NK-92 (cell line): ENCODE data around the gene PDE2A.

Experiments
- DNase-seq: peaks from one replicate; lab custom pipeline; 2025; ENCODE audit not compliant: unreplicated experiment; lab: John Stamatoyannopoulos, UW

Gene PDE2A

DNA sequence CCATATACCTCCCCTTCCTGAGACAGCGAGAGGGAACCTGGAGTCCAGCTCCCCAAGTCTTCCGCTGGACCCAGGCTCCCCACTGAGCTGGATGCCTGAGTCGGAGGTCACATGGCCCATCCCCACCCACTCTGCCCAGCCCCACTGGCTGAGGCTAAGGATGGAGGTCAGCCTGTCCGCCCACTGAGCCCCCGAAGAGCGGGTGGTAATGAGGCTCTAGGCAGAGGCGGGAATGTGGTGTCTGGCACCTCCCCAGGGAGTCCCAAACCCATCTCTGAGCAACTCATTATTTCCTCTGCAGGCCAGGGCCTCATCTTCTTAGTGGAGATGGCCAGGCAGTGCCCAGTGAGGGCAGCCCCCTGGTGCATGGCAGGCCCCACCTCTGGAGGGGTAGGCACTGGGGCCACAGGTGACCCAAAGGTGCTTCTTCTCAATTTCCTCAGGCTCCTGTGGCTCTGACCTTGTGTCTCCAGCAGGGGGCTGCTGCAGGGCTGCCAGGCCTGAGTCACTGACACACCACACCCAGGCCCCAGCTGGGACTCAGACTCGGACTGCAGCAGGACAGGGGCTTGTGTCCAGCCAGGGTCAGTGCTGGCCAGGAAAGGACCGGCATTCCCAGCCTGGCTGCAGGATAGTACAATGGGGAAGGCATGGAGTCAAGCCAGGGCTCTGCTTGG lies 10.2 kb upstream of the PDE2A start:
- no peak for DNase-seq

DNA sequence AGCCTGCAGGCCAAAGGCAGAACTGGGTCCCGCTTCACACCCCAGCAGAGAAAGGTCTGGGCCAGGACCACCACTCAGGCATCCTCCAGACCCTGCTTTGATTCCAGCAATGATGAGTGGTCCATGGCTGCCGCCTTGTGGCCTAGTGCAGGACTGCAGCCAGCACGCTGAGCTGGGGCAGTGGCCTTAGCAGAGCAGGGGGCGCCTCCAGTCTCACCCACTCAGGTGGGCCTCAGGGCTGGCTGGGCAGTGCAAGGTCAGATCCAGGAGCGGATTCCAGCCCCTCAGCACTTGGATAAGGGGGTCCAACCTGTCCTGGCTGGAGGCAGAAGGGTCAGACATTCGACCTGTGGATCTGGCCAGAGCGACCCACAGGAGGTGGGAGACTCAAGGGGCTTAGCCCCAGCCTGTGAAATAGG lies 9.6 kb upstream of the PDE2A start:
- DNase-seq = no peak

DNA sequence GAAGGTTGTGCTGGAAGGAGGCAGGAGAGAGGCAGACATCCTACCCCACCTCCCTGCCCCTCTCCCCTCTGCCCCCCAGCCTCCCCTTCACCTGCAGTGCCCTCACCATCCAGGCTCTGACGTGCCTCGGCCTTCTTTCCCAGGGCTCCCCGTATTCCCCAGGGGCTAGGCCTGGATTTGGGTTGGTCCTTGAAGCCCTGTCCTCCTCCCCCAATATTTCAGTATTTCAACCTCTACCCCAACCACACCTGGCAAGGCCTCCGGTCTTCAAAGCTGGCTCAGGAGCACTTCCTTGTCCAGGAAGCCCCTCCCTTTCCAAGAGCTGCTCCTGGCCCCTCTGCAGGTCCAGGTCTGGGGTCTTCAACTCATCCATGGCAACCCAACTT lies 8.6 kb upstream of the PDE2A start:
- no peak for DNase-seq

DNA sequence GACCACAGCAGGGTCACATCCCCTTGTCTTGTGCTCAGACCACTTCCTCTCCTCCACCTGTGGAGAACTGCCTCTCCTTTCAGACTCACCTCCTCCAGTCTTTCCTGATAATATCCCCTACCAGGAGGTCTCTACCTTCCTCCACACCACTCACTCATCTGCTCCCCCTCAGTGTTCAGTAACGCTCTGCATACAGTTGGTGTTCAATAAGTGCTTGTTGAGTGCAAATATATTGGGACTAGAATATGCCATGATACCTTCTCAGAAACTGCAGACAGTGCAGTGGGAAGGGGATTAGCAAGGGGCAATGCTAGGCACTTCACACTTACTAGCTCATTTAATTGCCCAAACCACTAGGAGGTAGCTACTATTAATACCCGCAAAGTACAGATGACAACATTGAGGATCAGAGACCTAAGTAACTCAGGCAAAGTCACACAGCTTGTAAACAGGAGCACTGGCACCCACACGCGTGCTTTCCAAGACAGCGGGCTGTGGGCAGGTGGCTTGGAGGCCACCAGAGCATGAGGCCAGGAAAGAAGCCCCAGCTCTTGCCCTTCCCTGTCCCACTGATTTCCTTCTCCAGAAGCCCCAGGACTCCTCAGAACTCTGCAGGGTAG lies 8.1 kb upstream of the PDE2A start:
- no peak for DNase-seq

DNA sequence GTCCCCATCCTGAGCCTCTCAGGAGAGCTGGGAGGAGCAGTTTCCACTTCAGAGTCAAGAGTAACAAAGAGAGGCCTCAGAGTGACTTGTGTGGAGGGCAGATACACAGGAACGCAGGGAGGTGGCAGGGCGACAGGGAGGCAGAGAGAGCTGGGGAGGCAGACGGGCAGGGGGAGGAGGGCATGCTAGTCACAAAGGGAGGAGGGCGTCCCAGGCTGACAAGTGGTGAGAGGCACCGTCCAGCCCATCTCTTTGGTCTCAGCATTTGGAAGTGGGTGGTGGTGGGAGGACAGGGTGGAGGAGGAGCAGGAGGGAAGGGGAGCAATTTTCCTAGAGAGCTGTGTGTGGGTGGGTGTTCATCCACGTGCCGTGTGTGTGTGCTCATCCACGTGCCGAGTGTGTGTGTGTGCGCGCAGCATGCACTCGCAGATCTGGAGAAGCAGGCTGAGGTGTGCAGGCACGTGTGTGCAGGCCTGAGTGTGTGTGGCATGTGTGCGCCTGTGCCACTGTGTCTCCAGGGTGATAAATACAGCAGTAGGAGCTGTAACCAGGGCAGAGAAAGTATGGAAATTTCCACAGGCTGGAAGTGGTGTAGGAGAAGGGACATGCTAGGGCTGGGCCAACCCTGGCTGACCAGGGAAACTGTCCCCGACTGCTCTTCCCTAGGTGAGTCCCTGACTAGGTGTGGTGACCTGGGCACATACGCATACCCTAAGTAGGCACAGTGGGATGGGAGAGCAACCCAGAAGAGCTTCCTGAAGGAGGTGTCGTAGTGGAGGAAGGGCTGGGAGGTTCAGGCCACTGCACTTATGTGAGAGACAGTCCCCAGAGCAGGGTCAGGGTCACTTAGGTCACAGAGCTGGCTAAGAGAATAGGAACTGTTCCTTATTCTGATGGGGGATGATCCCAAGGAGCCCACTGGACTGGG lies 7.3 kb upstream of the PDE2A start:
- no peak for DNase-seq

DNA sequence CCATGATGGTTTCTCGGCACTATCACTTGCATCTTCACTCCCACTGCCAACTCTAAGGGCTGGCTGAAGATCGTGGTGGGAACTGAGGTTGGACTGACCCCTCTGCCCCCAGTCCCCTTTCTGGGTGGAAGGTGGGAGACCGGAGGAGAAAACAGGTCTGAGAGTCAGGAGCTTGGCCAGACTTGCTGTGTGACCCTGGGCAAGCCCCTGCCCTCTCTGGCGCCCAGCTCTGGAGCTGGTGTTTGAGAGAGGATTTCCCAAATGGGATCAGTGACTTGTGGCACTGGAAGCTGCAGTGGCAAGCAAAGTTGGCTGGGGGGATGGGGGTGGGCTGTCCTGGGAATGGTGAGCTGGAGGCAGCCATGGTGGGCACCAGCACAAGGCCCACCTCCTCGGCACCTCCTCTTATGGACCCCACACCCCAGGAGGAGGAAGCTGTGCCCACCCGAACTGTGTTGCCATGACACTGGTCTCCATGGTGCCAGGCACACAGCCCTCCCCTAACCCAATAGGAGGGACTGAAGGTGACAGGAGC lies 6.5 kb upstream of the PDE2A start:
- DNase-seq = no peak

DNA sequence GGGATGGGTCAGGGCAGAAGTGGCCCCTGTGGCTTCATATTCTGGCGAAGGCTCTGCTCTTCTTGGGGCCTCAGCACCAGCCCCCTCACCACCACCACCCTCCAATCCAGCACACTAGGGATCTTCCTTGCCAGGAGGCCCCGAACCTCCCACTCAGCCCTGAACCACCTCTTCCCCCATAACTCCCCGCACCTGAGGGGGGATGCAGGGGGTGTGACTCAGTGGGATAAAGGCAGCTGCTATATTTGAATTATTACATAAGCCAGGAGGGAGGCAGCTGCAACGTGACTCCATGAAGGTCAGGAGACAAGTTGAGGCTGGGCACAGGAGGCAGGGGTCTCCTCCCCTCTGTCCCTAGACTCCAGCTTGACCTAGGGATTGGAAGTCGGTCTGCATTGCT lies 5.6 kb upstream of the PDE2A start:
- no peak for DNase-seq

DNA sequence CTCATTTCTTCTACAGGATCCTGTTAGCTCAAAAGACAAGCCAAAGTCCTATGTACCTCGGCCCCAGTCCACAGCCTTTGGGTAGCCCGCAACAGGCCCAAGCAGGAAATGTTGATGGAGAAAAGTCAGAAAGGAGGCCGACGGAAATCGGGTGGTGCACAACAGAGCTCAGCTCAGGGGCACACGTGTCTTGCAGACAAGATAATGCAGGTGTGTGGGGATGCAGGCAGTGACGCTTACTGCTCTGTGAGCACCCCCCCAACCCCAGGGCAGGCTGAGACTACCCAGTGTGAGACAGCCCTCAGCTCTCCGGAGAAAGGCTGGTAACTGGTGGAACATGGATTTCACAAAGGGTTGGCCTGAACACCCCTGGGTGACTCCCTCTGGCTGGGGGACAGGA lies 4.3 kb upstream of the PDE2A start:
- DNase-seq = no peak

DNA sequence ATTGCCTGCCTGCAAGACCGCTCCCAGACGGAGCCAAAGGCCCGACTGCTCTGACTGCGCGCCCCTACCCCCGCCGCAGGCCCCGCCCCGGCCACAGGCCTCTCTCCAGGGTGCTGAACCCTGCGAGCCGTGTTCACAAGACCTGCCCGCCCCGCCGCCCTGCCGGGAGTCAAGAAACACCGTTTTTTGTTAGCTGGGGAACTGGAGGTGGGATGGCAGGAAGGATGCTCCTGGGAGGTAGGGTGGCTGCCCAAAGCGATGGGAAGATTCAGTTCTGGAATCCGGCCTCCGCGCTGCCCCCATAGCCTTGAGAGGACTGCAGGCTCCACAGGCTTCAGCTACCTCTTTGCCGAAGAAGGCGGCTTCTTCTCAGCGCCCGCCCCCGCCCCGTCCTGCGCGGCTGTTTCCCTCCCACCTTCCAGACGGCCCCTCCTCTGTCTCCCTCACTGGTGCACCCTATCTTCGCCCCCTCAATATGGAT lies 2.7 kb upstream of the PDE2A start:
- no peak for DNase-seq

DNA sequence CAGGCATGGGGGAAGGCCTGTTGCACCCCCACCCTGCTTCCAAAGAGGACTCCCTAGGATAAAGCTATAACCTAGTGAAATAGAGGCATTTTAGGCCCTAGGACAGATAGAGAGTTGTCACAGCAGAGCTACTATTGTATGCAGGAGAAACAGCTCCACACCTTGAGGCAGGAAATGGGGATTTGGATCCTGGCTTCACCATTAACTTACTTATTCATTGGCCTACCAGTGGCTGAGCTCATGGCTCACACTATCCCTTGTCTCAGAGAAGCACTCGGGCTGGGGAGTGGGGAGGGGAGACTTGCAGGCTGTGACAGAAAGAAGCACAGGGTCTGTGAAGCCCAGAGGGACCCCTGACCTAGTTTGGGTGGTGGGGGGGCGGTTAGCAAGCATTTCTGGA lies 999 bp upstream of the PDE2A start:
- no peak for DNase-seq

DNA sequence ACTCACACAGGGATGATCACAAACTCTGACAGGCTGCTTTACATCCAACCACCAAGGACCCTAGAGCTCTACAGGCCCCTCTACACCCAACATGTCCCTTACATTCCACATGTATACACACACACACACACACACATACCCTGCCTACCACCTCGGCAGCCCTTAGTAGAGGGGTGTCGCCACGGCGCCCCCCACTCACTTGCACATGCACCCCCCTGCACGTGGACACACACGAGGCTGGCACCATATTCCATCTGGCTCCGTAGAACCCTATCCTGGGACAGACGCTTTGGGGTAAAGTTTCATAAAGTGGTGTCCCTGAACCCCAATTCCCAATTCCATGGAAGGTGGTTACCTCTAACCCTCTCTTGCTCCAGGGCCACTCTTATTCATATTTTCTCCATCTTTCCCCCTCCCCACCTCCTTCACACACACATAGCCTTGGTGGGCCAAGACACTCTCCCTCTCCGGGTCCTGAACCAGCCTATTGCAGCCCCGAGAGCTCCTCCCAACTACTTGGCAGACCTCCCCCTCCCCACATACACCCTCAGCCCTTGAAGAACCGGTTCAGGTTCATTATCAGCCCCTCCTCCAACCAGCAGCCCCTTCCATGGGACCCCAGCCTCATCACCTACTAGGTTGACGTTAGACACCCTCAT lies 809 bp downstream of the PDE2A start:
- no peak for DNase-seq

DNA sequence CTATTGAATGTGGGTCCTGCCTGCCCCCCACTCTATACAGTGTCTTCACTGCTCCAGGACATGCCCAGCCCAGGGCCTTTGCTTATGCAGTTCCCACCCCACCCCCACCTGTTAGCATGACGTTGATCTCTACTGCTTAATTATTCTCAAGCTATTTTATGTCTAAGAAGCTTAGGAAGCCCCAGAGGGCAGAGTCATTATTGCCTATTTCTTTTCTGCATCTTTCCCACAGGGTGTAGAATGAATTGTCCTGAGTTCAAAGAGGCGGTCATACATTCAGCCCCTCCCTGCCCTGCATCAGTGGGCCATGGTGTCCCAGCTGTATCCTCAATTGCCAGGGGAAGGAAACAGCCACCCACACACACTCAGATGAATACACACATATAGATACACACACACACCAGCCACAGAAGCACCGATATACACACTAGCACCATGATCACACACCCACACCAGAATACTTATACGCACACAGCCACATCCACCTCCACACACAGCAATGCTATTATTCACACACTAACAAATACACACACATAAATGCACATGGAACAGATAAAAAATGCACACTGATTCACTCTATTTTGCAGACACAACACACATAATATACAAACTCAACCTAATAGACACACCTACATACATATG lies 1.5 kb downstream of the PDE2A start:
- no peak for DNase-seq

DNA sequence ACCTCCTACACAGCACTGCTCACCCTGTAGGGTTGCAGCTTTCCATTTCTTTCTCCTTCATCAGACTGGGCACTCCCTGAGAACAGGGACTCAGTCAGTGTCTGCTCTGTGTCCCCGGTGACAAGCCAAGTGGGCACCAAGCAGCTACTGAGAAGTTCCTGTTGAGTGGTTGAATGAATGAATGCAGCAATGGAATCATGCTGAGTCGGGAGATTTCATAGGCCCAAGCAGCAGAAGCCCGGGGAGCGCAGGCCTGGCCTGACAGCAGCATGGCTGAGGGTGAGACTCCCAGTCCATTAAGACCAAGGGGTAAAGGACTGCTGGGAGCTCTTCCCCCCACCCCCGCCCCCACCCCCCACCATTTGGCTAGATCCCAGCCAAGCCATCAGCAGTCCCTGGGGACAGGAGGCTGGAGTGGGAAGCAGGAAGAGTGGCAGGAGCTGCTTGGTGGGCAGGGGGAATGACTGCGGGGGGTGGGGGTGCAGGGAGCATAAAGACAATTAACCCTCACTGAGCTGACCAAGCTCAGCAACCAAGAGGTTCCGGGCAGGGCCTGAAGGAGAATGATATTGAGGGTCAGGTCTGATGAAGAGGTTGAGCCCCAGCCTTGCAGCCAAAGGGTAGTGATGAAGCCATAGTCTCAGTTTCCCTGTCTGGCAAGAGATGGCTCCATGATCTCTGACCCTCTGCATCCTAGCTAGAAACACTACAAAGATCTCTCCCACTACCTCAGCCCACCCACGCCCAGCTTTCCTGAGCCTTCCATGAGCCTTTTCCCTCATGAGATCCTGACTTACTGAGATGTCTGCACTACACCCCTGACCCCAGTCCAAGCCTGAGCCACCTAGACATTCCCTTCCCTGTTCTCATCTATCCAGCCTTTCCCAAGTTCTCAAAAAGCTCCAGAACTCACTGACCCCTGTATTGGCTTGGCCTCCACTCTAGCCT lies 2.8 kb downstream of the PDE2A start:
- DNase-seq = no peak

DNA sequence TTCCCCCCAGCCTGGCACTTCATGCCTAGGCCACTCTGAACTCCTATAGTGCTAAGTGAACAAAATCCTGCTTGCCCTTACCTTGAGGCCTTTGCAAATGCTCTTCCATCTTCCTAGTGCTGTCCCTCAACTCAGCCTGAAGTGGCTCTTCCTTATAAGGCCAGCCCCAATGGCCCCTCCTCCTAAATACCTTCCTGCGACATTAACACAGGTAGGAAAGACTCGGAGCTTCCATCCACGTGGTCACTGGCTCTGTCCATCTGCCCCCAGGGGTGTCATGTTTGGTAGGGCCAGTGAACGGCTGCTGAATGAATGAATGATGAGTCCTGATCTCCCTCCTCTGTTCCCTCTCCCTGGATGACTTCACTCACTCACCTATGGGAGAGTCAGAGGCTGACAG lies 4.2 kb downstream of the PDE2A start:
- no peak for DNase-seq

DNA sequence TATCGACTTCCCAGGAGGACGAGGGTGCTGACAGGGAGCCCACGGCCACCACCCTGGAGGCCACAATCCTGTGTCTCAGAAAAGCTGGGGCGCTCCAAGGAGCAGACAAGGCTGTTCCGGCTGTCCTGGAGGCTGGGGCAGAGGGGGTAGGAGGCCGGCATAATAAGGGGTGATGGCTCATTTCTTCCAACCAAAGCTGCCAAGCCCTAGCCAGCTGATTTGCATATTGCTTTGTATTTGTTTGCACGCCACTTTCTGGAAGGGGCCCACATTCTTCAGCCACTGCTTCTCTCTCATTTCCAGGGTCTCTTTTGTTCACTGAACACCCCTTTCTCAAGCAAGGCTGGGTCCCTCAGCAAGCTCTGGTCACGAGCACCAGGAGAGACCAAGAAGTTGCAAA lies 4.7 kb downstream of the PDE2A start:
- no peak for DNase-seq

DNA sequence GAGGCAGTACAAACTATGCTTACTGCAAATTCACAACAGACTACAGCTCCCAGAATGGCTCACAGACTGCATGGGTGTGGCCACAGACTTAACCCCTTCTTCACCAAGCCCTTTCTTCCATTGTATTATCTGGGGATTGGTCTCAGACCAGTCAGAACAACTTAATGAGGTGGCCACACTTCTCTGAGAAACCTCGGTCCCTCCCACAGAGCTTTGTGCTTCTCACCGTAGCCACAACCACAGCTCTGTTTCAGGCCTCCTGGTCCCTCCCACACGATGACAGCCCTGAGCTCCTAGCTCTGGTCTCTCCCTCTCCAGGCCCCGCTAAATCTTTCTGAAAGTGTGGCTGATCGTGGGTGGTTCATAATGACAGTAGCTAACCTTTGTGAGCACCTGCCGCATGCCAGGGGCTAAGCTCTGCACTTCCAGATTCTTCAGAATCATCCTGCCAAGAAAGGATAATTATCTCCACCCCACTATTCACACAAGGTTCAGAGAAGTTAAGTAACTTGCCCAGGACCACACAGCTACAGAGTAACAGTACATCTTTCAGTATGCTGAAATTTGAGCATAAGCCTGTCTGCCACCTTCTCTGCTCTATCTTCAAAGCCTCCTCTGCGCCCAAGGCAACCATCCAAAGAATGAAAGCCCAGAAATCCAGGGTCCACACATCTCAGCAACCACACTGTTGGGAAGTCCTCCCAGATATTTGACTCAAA lies 5.4 kb downstream of the PDE2A start:
- DNase-seq = no peak

DNA sequence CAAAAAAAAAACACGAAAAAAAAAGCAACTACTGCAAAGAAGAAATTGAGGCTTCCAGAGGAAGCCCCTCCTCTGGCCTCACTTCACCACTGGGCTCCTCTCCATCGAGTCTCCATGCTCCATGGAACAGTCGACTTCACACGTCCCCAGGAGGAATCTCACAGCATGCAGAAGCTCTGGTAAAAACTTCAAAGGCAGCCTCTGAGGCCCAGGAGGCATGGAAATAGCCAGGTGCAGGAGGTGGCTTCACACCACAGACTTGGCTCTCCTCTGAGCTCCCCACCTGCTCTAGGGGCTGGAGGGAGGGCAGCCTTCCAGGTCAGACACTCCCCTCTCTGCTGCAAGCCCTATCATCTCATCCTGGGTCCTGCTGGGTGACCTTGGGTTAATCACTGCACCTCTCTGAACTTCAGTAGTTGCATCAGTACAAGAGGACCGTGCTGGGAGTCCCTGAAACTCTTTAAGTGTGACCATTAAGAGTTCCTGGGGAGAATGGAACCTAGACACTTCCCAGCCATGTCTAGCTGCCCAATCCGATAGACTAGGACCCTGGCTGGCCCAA lies 8.2 kb downstream of the PDE2A start:
- no peak for DNase-seq

DNA sequence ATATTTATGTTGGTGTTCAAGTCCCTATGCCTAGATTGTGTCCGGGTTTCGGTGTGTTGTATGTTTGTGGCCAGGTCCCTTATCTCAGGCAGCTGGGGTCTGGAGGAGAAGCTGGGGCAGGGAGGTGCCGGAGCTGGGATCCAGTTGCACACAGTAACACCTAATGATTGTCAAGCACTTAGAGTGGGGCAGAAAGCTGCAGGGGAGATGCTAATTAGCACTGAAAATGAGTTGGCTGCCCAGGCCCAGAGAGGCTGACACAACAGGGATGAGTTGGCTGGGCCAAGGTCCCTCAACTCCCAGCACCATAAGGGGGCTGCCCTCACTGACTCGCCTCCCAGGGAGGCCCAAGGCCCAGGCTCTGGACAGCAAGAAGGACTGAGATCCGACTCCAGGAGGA lies 12.2 kb downstream of the PDE2A start:
- no peak for DNase-seq

DNA sequence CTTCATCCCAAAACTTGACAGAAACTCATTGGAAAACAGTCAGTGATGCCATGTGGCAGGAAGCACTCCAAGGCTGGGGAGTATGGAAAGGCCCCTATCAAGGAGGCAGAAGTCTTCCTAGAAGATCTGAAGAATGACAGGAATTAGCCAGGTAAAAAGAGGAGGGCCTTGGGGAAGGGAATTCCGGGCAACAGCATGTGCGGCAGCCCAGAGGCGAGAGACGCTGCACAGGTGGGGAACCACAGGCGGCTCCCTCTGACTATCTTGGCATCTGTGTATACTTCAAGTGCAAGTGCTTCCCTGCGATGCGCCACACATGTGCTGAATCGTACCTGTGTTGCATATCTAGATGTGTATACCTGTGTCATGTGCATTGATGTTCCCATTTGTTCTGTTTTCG lies 12.7 kb downstream of the PDE2A start:
- no peak for DNase-seq
